Measurements from ENCODE around the gene ACER1.
"Not testable (repeated sequence)": the region's sequence is repeated elsewhere in the genome, so short reads cannot be mapped to it uniquely, and the experiment has no call there.

The ACER1 gene

DNA sequence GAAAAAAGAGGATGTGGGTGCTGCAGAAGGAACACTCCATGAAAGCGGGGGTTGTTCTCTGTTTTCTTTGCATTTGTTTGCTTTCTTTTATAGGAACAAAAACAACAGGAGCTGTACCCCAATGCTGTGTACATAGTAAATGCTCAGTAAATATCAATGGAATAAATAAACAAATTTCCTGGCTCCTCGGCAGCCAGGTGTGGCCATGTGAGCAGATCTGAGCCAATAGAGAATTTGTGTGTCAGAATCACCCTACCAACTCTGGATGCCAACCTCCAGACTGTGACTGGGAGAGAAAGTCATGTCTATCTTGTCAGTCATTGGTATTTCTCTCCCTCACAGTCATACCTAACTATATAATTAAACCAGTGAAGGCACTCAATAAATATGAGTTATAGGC lies 17.3 kb upstream of the ACER1 start:
- Histone ChIP-seq H2AK5ac (ENCODE audit: low read length, severe bottlenecking) (no peak overlapping the region), H3K18ac (ENCODE audit: low read depth in 1 of 2, low read length in 2 of 2) (no peak overlapping the region), H3K4me3 (ENCODE audit: insufficient read depth in 1 of 2, low read depth in 1 of 2, low read length in 2 of 2) (no peak overlapping the region), H3K4me2 (ENCODE audit: low read length, poor library complexity, severe bottlenecking) (no peak overlapping the region), H2BK5ac (ENCODE audit: low read depth, low read length, poor library complexity, severe bottlenecking) (no peak overlapping the region), H4K91ac (ENCODE audit: low read length) (no peak overlapping the region), H3K4me1 (ENCODE audit: control insufficient read depth, insufficient read depth, low read depth, low read length) (no peaks in the 10 kb centered on the region), H2BK12ac (ENCODE audit: low read length in 2 of 2) (no peak overlapping the region), H3K27me3 (ENCODE audit: control insufficient read depth in 1 of 2, insufficient read depth in 1 of 2, low read length in 2 of 2) (peaks cover 0 to 6% of the 10 kb centered on the region in 2 experiments), H3K79me1 (replicated peaks; ENCODE audit: low read length, poor library complexity, severe bottlenecking) (no peaks in the 10 kb centered on the region), H3K14ac (ENCODE audit: low read length in 2 of 2) (no peak overlapping the region), H2AFZ (ENCODE audit: low read depth, low read length) (no peak overlapping the region), H3K36me3 (ENCODE audit: control insufficient read depth in 1 of 2, insufficient read depth in 2 of 2, low read depth in 1 of 2, low read length in 2 of 2) (no peaks in the 10 kb centered on the region), H4K8ac (ENCODE audit: low read length) (no peak overlapping the region), H3K9ac (ENCODE audit: low read length) (no peak overlapping the region), H2BK120ac (ENCODE audit: low read depth, low read length) (no peak overlapping the region), H2BK15ac (ENCODE audit: low read depth, poor library complexity, severe bottlenecking) (no peak overlapping the region), H3K9me3 (ENCODE audit: control insufficient read depth, low read length) (no peaks in the 10 kb centered on the region), H3K27ac (ENCODE audit: low read length, poor library complexity, severe bottlenecking) (no peak overlapping the region), H3K4ac (ENCODE audit: low read depth in 1 of 2, low read length in 2 of 2) (no peak overlapping the region), H3K23ac (ENCODE audit: low read length in 2 of 2) (no peak overlapping the region)
- 100% methylated on average over 2 of the region's 2 CpGs for WGBS
- no peak for DNase-seq

- not testable (repeated sequence) for H3K9ac ChIP-seq (ENCODE audit: low read length); H3K4me2 ChIP-seq (ENCODE audit: low read length, poor library complexity, severe bottlenecking); DNase-seq; H4K91ac ChIP-seq (ENCODE audit: low read length); H2AFZ ChIP-seq (ENCODE audit: low read depth, low read length); H3K18ac ChIP-seq (ENCODE audit: low read depth in 1 of 2, low read length in 2 of 2); H3K9me3 ChIP-seq (ENCODE audit: control insufficient read depth, low read length); H2BK120ac ChIP-seq (ENCODE audit: low read depth, low read length); H2AK5ac ChIP-seq (ENCODE audit: low read length, severe bottlenecking); H3K4ac ChIP-seq (ENCODE audit: low read depth in 1 of 2, low read length in 2 of 2); H2BK12ac ChIP-seq (ENCODE audit: low read length in 2 of 2); H3K23ac ChIP-seq (ENCODE audit: low read length in 2 of 2); H3K4me1 ChIP-seq (ENCODE audit: control insufficient read depth, insufficient read depth, low read depth, low read length); H3K36me3 ChIP-seq (ENCODE audit: control insufficient read depth in 1 of 2, insufficient read depth in 2 of 2, low read depth in 1 of 2, low read length in 2 of 2); H3K14ac ChIP-seq (ENCODE audit: low read length in 2 of 2); H3K79me1 ChIP-seq (replicated peaks; ENCODE audit: low read length, poor library complexity, severe bottlenecking); H3K4me3 ChIP-seq (ENCODE audit: insufficient read depth in 1 of 2, low read depth in 1 of 2, low read length in 2 of 2); H3K27me3 ChIP-seq (ENCODE audit: control insufficient read depth in 1 of 2, insufficient read depth in 1 of 2, low read length in 2 of 2); H4K8ac ChIP-seq (ENCODE audit: low read length); H3K27ac ChIP-seq (ENCODE audit: low read length, poor library complexity, severe bottlenecking); H2BK5ac ChIP-seq (ENCODE audit: low read depth, low read length, poor library complexity, severe bottlenecking); H2BK15ac ChIP-seq (ENCODE audit: low read depth, poor library complexity, severe bottlenecking)
- WGBS, result 80% methylated on average over 2 of the region's 2 CpGs
Measured at GRCh38 chr19:6349271-6349670, 15.9 kb upstream of the ACER1 start.

DNA sequence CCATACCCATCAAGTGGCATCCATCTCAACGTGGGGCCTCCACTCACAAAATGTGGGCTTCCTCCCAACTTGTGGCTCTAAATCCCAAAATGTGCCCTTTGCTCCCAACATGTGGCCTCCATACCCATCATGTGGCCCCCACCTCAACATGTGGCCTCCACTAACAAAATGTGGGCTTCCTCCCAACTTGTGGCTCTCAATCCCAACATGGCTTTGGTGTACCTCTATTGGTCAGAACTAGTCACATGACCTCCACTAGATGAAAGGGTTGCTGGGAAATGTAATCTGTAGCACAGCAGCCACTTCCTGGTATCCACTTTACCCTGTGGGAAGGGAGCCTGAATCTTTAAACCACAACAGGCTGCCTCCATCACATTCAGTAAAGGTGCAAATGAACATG lies 10.1 kb upstream of the ACER1 start:
- Histone ChIP-seq H2BK12ac (ENCODE audit: low read length in 2 of 2) (no peak overlapping the region), H3K23ac (ENCODE audit: low read length in 2 of 2) (no peak overlapping the region), H3K4me1 (ENCODE audit: control insufficient read depth, insufficient read depth, low read depth, low read length) (no peaks in the 10 kb centered on the region), H2AK5ac (ENCODE audit: low read length, severe bottlenecking) (no peak overlapping the region), H4K8ac (ENCODE audit: low read length) (no peak overlapping the region), H3K9me3 (ENCODE audit: control insufficient read depth, low read length) (no peaks in the 10 kb centered on the region), H3K79me1 (replicated peaks; ENCODE audit: low read length, poor library complexity, severe bottlenecking) (no peaks in the 10 kb centered on the region), H2BK15ac (ENCODE audit: low read depth, poor library complexity, severe bottlenecking) (no peak overlapping the region), H2BK5ac (ENCODE audit: low read depth, low read length, poor library complexity, severe bottlenecking) (no peak overlapping the region), H3K27me3 (ENCODE audit: control insufficient read depth in 1 of 2, insufficient read depth in 1 of 2, low read length in 2 of 2) (peaks cover 6 to 10% of the 10 kb centered on the region in 2 experiments), H2BK120ac (ENCODE audit: low read depth, low read length) (no peak overlapping the region), H2AFZ (ENCODE audit: low read depth, low read length) (no peak overlapping the region), H3K4ac (ENCODE audit: low read depth in 1 of 2, low read length in 2 of 2) (no peak overlapping the region), H4K91ac (ENCODE audit: low read length) (no peak overlapping the region), H3K36me3 (ENCODE audit: control insufficient read depth in 1 of 2, insufficient read depth in 2 of 2, low read depth in 1 of 2, low read length in 2 of 2) (no peaks in the 10 kb centered on the region), H3K4me2 (ENCODE audit: low read length, poor library complexity, severe bottlenecking) (no peak overlapping the region), H3K18ac (ENCODE audit: low read depth in 1 of 2, low read length in 2 of 2) (no peak overlapping the region), H3K9ac (ENCODE audit: low read length) (no peak overlapping the region), H3K27ac (ENCODE audit: low read length, poor library complexity, severe bottlenecking) (no peak overlapping the region), H3K14ac (ENCODE audit: low read length in 2 of 2) (no peak overlapping the region), H3K4me3 (ENCODE audit: insufficient read depth in 1 of 2, low read depth in 1 of 2, low read length in 2 of 2) (no peak overlapping the region)
- DNase-seq, result no peak
- 45% methylated on average over 1 of the region's 1 CpG for WGBS

GRCh38 chr19:6340493-6341201 lies 7.2 kb upstream of the ACER1 start:
- no peak overlapping the region for H2BK15ac ChIP-seq (ENCODE audit: low read depth, poor library complexity, severe bottlenecking)
- H3K4ac ChIP-seq (ENCODE audit: low read depth in 1 of 2, low read length in 2 of 2), result no peak overlapping the region
- H3K36me3 ChIP-seq (ENCODE audit: control insufficient read depth in 1 of 2, insufficient read depth in 2 of 2, low read depth in 1 of 2, low read length in 2 of 2), result no peaks in the 10 kb centered on the region
- no peaks in the 10 kb centered on the region for H3K9me3 ChIP-seq (ENCODE audit: control insufficient read depth, low read length)
- H3K4me3 ChIP-seq (ENCODE audit: insufficient read depth in 1 of 2, low read depth in 1 of 2, low read length in 2 of 2), result no peak overlapping the region
- peaks cover 6 to 10% of the 10 kb centered on the region in 2 experiments for H3K27me3 ChIP-seq (ENCODE audit: control insufficient read depth in 1 of 2, insufficient read depth in 1 of 2, low read length in 2 of 2)
- H3K79me1 ChIP-seq (replicated peaks; ENCODE audit: low read length, poor library complexity, severe bottlenecking), result no peaks in the 10 kb centered on the region
- no peak overlapping the region for H4K8ac ChIP-seq (ENCODE audit: low read length)
- no peak for DNase-seq
- no peak overlapping the region for H3K23ac ChIP-seq (ENCODE audit: low read length in 2 of 2)
- H2BK5ac ChIP-seq (ENCODE audit: low read depth, low read length, poor library complexity, severe bottlenecking), result no peak overlapping the region
- H3K9ac ChIP-seq (ENCODE audit: low read length), result no peak overlapping the region
- no peak overlapping the region for H3K14ac ChIP-seq (ENCODE audit: low read length in 2 of 2)
- H3K4me1 ChIP-seq (ENCODE audit: control insufficient read depth, insufficient read depth, low read depth, low read length), result no peaks in the 10 kb centered on the region
- H2BK12ac ChIP-seq (ENCODE audit: low read length in 2 of 2), result no peak overlapping the region
- H4K91ac ChIP-seq (ENCODE audit: low read length), result no peak overlapping the region
- no peak overlapping the region for H3K18ac ChIP-seq (ENCODE audit: low read depth in 1 of 2, low read length in 2 of 2)
- no peak overlapping the region for H2BK120ac ChIP-seq (ENCODE audit: low read depth, low read length)
- no peak overlapping the region for H3K4me2 ChIP-seq (ENCODE audit: low read length, poor library complexity, severe bottlenecking)
- no peak overlapping the region for H2AFZ ChIP-seq (ENCODE audit: low read depth, low read length)
- H2AK5ac ChIP-seq (ENCODE audit: low read length, severe bottlenecking), result no peak overlapping the region
- WGBS, result 89% methylated on average over 9 of the region's 14 CpGs
- H3K27ac ChIP-seq (ENCODE audit: low read length, poor library complexity, severe bottlenecking), result no peak overlapping the region
